ENCODE results near the gene DRC7.

Gene DRC7

DNA sequence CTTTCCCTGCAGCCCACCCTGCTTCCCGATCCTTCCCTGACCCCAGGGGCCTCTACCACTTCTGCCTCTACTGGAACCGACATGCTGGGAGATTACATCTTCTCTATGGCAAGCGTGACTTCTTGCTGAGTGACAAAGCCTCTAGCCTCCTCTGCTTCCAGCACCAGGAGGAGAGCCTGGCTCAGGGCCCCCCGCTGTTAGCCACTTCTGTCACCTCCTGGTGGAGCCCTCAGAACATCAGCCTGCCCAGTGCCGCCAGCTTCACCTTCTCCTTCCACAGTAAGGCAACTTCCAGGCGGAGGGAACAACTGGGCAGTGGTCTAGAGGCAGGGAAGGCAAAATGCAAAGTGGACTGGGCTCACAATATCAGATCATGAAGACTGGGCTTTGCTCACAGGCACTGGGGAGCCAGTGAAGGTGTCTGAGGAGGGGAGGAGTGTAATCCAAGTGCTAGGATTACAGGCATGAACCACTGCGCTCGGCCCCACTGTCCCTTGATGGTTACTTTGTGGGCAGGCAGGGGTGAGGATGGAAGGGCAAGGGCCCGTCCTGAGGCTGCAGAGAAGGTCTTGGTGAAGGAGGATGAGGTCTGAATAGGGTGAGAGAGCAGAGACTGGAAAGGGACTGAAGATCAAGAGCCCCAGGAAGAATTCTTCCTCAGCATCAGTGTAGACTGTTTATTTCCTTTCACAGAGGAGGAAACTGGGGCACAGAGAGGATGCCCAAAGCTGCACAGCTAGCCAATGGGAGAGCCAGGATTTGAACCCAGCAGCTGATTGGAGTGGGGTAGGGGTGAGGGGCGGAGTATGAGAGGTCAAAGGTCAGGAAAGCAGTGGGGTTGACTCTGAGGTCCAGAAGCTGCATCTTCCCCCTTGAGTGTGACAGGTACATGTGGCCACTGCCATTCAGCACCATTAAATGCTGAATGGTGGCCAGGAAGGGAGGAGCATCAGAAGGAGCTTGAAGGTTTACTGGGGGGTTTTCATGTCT lies 43.0 kb upstream of the DRC7 start:
- Histone ChIP-seq H3K27ac (ENCODE audit: low read length) (no peak overlapping the region), H3K4me3 (ENCODE audit: low read length) (no peak overlapping the region)

DNA sequence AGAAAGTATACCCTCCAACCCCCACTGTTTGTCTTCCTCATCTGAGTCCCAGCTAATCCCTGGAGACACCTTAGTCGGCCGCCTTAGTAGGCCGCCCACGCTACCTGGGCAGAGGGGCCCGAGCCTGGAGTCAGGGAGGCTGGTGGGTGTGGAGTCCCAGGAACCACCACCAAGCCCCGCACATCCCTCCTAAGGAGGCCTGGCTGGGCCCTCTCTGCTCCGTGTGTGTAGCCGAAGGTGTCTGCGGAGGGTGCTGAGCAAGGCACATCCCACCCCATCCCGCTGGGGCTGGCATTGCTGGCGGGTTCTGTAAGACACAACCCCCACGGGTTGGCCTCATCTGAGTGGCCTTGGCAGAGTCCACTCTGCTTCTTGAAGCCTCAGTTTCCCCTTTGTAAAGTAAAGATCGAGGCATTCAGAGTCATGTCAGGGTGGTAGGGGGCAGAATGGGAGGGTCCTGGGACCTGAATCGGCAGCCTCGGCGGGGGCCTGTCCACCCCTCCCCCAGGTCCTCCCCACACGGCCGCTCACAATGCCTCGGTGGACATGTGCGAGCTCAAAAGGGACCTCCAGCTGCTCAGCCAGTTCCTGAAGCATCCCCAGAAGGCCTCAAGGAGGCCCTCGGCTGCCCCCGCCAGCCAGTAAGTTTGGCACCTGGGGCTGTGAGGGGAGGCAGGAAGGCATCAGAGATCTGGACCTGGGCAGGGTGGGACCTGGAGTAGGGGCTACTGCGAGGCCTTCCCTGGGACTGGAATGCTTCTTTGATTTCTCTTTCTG lies 41.7 kb upstream of the DRC7 start:
- Histone ChIP-seq H3K9ac (ENCODE audit: low read depth, low read length) (no peak overlapping the region), H3K36me3 (ENCODE audit: insufficient read depth, low read depth, low read length) (no peaks in the 10 kb centered on the region), H3K4me3 (ENCODE audit: low read length) (no peak overlapping the region), H3K4me1 (ENCODE audit: insufficient read depth, low read length) (no peaks in the 10 kb centered on the region), H3K27ac (ENCODE audit: low read length) (no peak overlapping the region), H3K27me3 (ENCODE audit: insufficient read depth, low read length) (no peaks in the 10 kb centered on the region), H3K9me3 (ENCODE audit: insufficient read depth, low read depth, low read length) (no peaks in the 10 kb centered on the region)

More for the DNA sequence above, 43.0 kb upstream of the DRC7 start:
- Histone ChIP-seq H3K27me3 (ENCODE audit: insufficient read depth, low read length) (no peaks in the 10 kb centered on the region), H3K4me1 (ENCODE audit: insufficient read depth, low read length) (no peaks in the 10 kb centered on the region), H3K36me3 (ENCODE audit: insufficient read depth, low read depth, low read length) (no peaks in the 10 kb centered on the region), H3K9ac (ENCODE audit: low read depth, low read length) (no peak overlapping the region), H3K9me3 (ENCODE audit: insufficient read depth, low read depth, low read length) (no peaks in the 10 kb centered on the region)

DNA sequence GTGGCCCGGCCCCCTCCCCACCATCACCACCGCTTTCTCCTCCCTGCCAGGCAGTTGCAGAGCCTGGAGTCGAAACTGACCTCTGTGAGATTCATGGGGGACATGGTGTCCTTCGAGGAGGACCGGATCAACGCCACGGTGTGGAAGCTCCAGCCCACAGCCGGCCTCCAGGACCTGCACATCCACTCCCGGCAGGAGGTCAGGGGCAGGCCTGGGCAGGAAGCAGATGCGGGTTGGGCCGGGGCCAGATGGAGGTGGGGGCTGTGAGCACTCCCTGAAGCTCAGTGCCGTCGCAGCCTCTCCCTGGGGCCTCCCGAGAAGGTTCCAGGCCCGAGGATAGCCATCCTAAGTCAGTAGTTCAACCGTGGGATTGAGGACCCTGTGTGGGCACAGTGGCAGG lies 40.7 kb upstream of the DRC7 start:
- no peaks in the 10 kb centered on the region for H3K9me3 ChIP-seq (ENCODE audit: insufficient read depth, low read depth, low read length)
- no peak overlapping the region for H3K27ac ChIP-seq (ENCODE audit: low read length)
- no peak overlapping the region for H3K4me3 ChIP-seq (ENCODE audit: low read length)
- H3K27me3 ChIP-seq (ENCODE audit: insufficient read depth, low read length) = no peaks in the 10 kb centered on the region
- no peaks in the 10 kb centered on the region for H3K36me3 ChIP-seq (ENCODE audit: insufficient read depth, low read depth, low read length)
- no peak overlapping the region for H3K9ac ChIP-seq (ENCODE audit: low read depth, low read length)
- H3K4me1 ChIP-seq (ENCODE audit: insufficient read depth, low read length) = no peaks in the 10 kb centered on the region

DNA sequence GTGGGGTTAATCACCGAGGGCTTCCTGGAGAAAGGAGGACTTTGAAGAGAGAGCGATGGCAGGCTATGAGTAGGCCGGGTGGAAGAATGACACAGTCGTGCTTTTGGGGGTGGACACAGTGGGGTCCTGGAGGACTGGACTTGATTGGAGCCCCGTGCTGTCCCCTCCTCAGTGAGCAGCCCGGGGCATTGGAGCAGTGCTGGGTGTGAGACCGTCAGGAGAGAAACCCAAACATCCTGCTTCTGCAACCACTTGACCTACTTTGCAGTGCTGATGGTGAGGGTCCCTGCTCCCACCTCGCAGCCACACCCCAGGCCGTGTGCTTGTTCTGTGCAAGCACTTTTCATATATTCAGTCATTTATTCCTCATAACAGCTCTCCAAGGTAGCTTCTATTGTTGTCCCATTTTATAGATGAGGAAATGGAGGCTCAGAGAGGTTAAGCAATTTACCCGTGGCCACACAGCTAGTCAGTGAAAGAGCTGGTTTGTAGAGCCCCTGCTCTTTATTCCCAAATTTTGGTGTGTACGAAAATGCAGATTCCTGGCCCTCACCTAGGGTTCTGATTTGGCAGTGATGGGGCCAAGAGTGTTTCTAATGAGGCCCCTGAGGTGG lies 38.2 kb upstream of the DRC7 start:
- Histone ChIP-seq H3K9ac (ENCODE audit: low read depth, low read length) (no peak overlapping the region), H3K27me3 (ENCODE audit: insufficient read depth, low read length) (no peaks in the 10 kb centered on the region), H3K9me3 (ENCODE audit: insufficient read depth, low read depth, low read length) (no peaks in the 10 kb centered on the region), H3K4me3 (ENCODE audit: low read length) (no peak overlapping the region), H3K4me1 (ENCODE audit: insufficient read depth, low read length) (no peaks in the 10 kb centered on the region), H3K27ac (ENCODE audit: low read length) (no peak overlapping the region), H3K36me3 (ENCODE audit: insufficient read depth, low read depth, low read length) (no peaks in the 10 kb centered on the region)

DNA sequence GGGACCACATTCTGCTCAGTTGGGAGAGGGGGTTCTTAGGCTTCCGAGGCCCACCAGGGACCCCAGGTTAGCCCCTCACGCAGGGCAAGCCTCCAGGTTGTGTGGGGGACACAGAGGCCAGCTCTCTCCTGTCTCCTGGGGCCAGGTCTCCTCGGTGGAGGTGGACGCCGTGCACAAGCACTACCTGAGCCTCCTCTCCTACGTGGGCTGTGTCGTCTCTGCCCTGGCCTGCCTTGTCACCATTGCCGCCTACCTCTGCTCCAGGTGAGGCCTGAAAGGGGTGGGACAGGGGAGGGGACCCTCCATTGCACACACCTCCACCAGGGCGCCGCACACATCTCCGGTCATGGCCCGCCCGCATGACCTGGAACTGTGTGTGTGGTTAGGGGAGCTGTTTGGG lies 37.4 kb upstream of the DRC7 start:
- no peaks in the 10 kb centered on the region for H3K36me3 ChIP-seq (ENCODE audit: insufficient read depth, low read depth, low read length)
- H3K4me3 ChIP-seq (ENCODE audit: low read length) = no peak overlapping the region
- H3K9ac ChIP-seq (ENCODE audit: low read depth, low read length) = no peak overlapping the region
- H3K9me3 ChIP-seq (ENCODE audit: insufficient read depth, low read depth, low read length) = no peaks in the 10 kb centered on the region
- H3K4me1 ChIP-seq (ENCODE audit: insufficient read depth, low read length) = no peaks in the 10 kb centered on the region
- no peaks in the 10 kb centered on the region for H3K27me3 ChIP-seq (ENCODE audit: insufficient read depth, low read length)
- no peak overlapping the region for H3K27ac ChIP-seq (ENCODE audit: low read length)

DNA sequence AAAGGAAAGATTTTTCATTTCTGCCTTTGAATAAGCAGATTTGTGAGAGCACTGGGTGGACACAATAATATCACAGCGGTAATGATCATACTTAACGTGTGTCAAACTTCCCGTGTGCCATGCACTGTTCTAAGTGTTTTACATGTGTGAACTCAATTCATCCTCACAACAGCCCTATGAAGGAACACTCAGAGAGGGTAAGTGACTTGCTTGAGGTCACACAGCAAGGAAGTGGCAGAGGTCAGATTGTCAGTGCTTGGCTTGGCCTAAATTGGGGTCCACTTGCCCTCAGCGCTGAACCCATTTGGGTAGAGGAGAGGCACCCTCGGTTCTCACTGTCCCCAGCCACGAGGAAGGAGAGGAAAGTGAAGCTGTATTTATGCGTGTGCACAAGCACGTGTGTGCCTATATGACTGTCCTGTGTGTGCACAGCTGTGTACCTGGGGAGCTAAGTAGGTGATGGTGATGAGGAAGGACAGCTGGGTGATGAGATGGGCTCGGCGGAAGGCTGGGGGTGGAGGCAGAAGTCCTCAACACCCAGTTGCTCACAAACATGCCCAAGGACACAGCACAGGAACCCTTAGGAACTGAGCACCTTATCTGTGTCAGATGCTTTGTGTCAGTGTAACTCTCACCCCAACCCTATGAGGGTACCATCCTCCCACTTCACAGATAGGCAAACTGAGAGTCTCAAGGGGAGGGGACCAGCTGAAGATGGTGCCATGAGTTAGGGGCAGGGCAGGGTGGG lies 36.3 kb upstream of the DRC7 start:
- Histone ChIP-seq H3K27me3 (ENCODE audit: insufficient read depth, low read length) (no peaks in the 10 kb centered on the region), H3K9ac (ENCODE audit: low read depth, low read length) (no peak overlapping the region), H3K27ac (ENCODE audit: low read length) (no peak overlapping the region), H3K4me1 (ENCODE audit: insufficient read depth, low read length) (no peaks in the 10 kb centered on the region), H3K36me3 (ENCODE audit: insufficient read depth, low read depth, low read length) (no peaks in the 10 kb centered on the region), H3K4me3 (ENCODE audit: low read length) (no peak overlapping the region), H3K9me3 (ENCODE audit: insufficient read depth, low read depth, low read length) (no peaks in the 10 kb centered on the region)

DNA sequence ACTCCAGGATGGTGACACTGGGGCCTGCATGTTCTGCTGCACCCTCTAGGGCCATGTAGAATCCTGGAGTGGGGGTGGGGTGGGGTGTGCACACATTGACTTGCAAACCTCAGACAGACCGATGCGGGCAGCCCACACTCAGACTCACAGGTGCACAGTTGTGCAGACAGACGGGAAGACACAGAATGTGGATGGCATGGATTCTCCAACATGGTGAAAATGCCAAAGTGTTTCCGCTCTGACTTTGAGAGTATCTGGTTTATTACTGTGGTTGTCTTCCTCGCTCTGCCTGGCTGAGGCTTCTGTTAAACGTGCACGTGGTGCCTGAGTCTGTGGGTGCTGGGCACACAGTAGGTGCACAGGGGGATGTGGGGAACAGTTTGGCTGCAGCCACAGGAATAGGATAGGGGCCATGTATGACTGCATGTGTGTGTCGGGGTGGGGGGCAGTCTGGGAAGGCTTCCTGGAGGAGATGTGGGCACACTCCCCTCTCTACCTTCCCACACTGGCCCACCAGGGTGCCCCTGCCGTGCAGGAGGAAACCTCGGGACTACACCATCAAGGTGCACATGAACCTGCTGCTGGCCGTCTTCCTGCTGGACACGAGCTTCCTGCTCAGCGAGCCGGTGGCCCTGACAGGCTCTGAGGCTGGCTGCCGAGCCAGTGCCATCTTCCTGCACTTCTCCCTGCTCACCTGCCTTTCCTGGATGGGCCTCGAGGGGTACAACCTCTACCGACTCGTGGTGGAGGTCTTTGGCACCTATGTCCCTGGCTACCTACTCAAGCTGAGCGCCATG lies 35.5 kb upstream of the DRC7 start:
- no peaks in the 10 kb centered on the region for H3K9me3 ChIP-seq (ENCODE audit: insufficient read depth, low read depth, low read length)
- H3K4me3 ChIP-seq (ENCODE audit: low read length) = no peak overlapping the region
- no peaks in the 10 kb centered on the region for H3K36me3 ChIP-seq (ENCODE audit: insufficient read depth, low read depth, low read length)
- no peaks in the 10 kb centered on the region for H3K27me3 ChIP-seq (ENCODE audit: insufficient read depth, low read length)
- H3K27ac ChIP-seq (ENCODE audit: low read length) = no peak overlapping the region
- H3K4me1 ChIP-seq (ENCODE audit: insufficient read depth, low read length) = no peaks in the 10 kb centered on the region
- no peak overlapping the region for H3K9ac ChIP-seq (ENCODE audit: low read depth, low read length)

DNA sequence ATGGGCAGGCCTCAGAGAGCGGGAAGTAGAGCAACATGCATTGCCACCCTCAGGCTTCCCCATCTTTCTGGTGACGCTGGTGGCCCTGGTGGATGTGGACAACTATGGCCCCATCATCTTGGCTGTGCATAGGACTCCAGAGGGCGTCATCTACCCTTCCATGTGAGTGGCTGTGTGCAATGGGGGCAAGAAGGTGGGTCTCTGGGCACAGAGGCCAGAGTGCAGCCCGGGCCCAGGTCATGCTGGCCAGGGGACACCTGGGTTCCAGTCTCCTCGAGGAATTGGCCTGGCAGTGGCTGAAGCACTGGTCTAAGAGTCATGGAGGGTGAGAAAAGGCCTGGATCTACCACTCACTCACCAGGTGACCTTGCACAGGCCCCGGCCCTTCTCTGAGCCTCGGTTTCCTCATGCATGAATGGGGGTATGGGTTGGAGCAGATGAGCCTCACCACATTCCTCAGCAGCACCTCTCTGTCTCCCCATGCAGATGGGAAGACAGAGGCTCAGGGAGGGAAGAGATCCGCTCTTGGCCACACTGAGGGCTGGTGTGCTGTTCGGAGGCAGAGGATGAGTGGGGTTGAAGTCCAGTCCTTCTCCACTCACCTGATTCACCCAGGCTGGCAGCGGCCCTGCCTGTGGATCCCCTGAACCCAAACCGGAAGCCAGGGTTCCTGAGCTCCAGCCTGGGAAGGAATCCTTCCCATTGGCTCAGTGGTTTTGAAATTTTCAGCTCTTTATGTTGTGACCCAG lies 33.7 kb upstream of the DRC7 start:
- Histone ChIP-seq H3K27me3 (ENCODE audit: insufficient read depth, low read length) (no peaks in the 10 kb centered on the region), H3K9me3 (ENCODE audit: insufficient read depth, low read depth, low read length) (no peaks in the 10 kb centered on the region), H3K4me1 (ENCODE audit: insufficient read depth, low read length) (no peaks in the 10 kb centered on the region), H3K9ac (ENCODE audit: low read depth, low read length) (no peak overlapping the region), H3K4me3 (ENCODE audit: low read length) (no peak overlapping the region), H3K36me3 (ENCODE audit: insufficient read depth, low read depth, low read length) (no peaks in the 10 kb centered on the region), H3K27ac (ENCODE audit: low read length) (no peak overlapping the region)

DNA sequence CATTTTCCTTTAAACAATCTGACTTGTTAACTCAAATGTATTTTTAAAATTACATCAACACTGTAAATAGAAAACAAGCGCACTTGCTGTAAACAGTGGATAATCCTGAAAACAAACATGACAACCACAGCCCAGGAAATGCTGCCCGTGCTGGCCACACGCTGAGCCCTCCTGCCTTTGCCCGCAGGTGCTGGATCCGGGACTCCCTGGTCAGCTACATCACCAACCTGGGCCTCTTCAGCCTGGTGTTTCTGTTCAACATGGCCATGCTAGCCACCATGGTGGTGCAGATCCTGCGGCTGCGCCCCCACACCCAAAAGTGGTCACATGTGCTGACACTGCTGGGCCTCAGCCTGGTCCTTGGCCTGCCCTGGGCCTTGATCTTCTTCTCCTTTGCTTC lies 33.1 kb upstream of the DRC7 start:
- Histone ChIP-seq H3K9ac (ENCODE audit: low read depth, low read length) (no peak overlapping the region), H3K9me3 (ENCODE audit: insufficient read depth, low read depth, low read length) (no peaks in the 10 kb centered on the region), H3K4me3 (ENCODE audit: low read length) (no peak overlapping the region), H3K27ac (ENCODE audit: low read length) (no peak overlapping the region), H3K36me3 (ENCODE audit: insufficient read depth, low read depth, low read length) (no peaks in the 10 kb centered on the region), H3K4me1 (ENCODE audit: insufficient read depth, low read length) (no peaks in the 10 kb centered on the region), H3K27me3 (ENCODE audit: insufficient read depth, low read length) (no peaks in the 10 kb centered on the region)
